ENCODE data around the gene LARGE1.

DNA sequence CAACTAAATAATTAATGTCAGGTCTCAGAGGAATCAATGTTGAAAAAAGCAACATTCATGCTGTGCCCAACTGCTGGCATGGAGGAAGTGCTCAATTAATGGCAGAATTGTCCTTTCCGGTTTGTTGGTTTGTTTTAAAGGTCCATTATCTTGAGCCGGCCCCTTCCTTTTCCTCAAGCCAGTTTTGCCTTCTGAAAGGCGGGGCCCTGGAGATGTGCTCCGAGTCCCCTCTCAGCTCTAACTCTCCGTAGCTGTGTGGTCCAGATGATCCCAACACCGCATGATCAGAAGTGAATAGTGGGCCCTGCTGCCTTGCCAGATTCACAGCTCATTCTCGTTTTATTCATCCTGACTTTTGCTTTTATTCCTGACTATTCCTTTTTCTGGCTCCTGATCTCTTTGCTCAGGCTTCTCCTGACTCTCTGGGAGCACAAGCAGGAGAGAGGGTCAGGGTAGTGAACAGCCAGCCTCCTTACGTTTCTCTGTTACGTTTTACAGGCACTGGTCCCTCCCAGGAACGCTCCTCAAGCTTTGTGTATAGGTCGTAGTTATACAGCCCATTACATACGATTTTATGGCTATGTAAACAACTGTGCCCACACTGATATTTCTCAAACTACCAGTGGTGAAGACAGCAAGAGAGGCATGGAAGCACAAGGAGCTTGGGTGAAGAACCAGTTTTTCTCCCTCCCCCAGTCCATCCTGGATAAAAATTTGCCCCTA is 265.9 kb downstream of the LARGE1 start:
- TF ChIP-seq, protein P1, sequence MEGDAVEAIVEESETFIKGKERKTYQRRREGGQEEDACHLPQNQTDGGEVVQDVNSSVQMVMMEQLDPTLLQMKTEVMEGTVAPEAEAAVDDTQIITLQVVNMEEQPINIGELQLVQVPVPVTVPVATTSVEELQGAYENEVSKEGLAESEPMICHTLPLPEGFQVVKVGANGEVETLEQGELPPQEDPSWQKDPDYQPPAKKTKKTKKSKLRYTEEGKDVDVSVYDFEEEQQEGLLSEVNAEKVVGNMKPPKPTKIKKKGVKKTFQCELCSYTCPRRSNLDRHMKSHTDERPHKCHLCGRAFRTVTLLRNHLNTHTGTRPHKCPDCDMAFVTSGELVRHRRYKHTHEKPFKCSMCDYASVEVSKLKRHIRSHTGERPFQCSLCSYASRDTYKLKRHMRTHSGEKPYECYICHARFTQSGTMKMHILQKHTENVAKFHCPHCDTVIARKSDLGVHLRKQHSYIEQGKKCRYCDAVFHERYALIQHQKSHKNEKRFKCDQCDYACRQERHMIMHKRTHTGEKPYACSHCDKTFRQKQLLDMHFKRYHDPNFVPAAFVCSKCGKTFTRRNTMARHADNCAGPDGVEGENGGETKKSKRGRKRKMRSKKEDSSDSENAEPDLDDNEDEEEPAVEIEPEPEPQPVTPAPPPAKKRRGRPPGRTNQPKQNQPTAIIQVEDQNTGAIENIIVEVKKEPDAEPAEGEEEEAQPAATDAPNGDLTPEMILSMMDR (IDR thresholded peaks at IDR 0.05): no peak
- TF ChIP-seq EP300 (IDR thresholded peaks at IDR 0.05): no peak
- no peak for TF ChIP-seq POLR2A (IDR thresholded peaks at IDR 0.05)

Data from tibial nerve (tissue), 4 donors.